Stimulated activated CD4-positive, alpha-beta T cell treated with anti-CD3 and anti-CD28 coated beads, Interleukin-4, amount 100 ng/mL, for 24 hours (primary cell): ENCODE measurements around the gene WDFY1.
A peak's percentile ranks its signal among the peaks of the same experiment; 100 is the strongest.

Source experiments
- DNase-seq: peaks from one replicate; pipeline ENCODE4 v3.0.0-alpha.2; 2020

WDFY1 gene

GRCh38 chr2:223853425-223853837, 91.7 kb downstream of the WDFY1 start:
- DNase-seq = no peak

GRCh38 chr2:223852281-223852795, 92.8 kb downstream of the WDFY1 start:
- DNase-seq = no peak

- DNase-seq = no peak
Observed at GRCh38 chr2:223847410-223847809, 97.7 kb downstream of the WDFY1 start.

GRCh38 chr2:223846515-223846914, 98.6 kb downstream of the WDFY1 start:
- no peak for DNase-seq

- DNase-seq = no peak
Observed at GRCh38 chr2:223841436-223842190, 103.5 kb downstream of the WDFY1 start.

- peak; percentile 70 for DNase-seq
Observed at GRCh38 chr2:223837287-223838061, 107.7 kb downstream of the WDFY1 start, which contains the start of gene AP1S3. AP1S3 (minus strand) TSS chr2:223837582; CDS start chr2:223837450, 132 bp downstream.

- DNase-seq = no peak
Observed at GRCh38 chr2:223835701-223836532, 109.2 kb downstream of the WDFY1 start.

GRCh38 chr2:223834431-223834830, 110.7 kb downstream of the WDFY1 start:
- DNase-seq = no peak

- no peak for DNase-seq
Observed at GRCh38 chr2:223832241-223832903, 112.8 kb downstream of the WDFY1 start.

- DNase-seq = no peak
Observed at GRCh38 chr2:223829128-223829527, 116.0 kb downstream of the WDFY1 start.

- no peak for DNase-seq
Observed at GRCh38 chr2:223828314-223828713, 116.8 kb downstream of the WDFY1 start.

- DNase-seq = no peak
Observed at GRCh38 chr2:223826995-223827394, 118.1 kb downstream of the WDFY1 start.
